ENCODE results near the gene PHTF2.
"Not testable (repeated sequence)": the region's sequence is repeated elsewhere in the genome, so short reads cannot be mapped to it uniquely, and the experiment has no call there.

The PHTF2 gene

DNA sequence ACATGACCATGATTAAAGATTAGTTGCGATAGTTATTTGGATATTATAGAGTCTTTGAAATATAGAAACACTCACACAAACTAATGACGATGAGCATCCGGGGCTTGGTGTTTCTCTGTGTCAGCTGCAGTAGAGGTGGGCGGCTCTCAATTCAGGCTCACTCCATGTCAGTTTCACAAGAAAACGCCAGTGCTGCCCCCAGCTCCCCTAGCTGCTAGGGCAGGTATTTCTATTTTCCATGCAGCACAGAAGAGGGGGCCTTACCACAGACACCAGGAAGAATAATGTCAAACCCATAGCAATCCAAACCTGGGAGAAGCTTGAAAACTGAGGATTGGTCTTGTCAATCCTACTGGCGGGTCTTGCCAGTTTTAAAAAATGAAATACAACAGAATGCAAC is 197.1 kb downstream of the PHTF2 start:
- H3K4me3 ChIP-seq (ENCODE audit: low read length) = no peak overlapping the region
- TF ChIP-seq, protein P1, sequence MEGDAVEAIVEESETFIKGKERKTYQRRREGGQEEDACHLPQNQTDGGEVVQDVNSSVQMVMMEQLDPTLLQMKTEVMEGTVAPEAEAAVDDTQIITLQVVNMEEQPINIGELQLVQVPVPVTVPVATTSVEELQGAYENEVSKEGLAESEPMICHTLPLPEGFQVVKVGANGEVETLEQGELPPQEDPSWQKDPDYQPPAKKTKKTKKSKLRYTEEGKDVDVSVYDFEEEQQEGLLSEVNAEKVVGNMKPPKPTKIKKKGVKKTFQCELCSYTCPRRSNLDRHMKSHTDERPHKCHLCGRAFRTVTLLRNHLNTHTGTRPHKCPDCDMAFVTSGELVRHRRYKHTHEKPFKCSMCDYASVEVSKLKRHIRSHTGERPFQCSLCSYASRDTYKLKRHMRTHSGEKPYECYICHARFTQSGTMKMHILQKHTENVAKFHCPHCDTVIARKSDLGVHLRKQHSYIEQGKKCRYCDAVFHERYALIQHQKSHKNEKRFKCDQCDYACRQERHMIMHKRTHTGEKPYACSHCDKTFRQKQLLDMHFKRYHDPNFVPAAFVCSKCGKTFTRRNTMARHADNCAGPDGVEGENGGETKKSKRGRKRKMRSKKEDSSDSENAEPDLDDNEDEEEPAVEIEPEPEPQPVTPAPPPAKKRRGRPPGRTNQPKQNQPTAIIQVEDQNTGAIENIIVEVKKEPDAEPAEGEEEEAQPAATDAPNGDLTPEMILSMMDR (conservative IDR thresholded peaks at IDR 0.05; ENCODE audit: low read length) = peak; percentile 23; the same call in 1 of the 2 replicates
- no peak for DNase-seq (ENCODE audit: low read depth)

DNA sequence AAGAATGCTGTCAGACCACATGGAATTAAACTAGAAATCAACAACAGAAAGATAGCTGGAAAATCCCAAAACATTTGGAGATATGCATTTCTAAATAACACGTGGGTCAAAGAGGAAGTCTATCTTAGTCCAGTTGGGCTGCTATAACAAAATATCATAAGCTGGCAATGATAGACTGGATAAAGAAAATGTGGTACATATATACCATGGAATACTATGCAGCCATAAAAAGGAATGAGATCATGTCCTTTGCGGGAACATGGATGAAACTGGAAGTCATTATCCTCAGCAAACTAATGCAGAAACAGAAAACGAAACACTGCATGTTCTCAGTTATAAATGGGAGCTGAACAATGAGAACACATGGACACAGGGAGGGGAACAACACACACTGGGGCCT is 200.6 kb downstream of the PHTF2 start:
- H3K4me3 ChIP-seq (ENCODE audit: low read length); DNase-seq (ENCODE audit: low read depth): not testable (repeated sequence)

DNA sequence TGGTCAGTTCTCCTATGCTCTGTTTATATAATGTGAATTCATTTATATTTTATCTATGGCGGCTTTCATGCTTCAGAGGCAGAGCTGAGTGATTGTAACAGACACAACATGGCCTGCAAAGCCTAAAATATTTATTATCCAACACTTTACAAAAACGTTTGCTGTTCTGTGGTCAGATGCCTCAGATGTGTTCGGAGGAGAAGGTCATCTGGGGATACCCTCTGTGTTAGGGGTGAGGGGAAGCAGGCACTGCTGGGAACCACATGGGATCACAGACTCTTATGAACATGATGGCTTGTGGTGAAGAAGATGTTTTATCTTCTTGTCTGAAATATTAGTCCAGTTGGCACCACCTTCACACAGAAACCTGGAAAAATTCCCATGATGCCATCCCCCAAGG is 203.4 kb downstream of the PHTF2 start:
- peak; percentile 43 for DNase-seq (ENCODE audit: low read depth)
- TF ChIP-seq, protein P1 (conservative IDR thresholded peaks at IDR 0.05; ENCODE audit: low read length) = no peak
- H3K4me3 ChIP-seq (ENCODE audit: low read length) = no peak overlapping the region

DNA sequence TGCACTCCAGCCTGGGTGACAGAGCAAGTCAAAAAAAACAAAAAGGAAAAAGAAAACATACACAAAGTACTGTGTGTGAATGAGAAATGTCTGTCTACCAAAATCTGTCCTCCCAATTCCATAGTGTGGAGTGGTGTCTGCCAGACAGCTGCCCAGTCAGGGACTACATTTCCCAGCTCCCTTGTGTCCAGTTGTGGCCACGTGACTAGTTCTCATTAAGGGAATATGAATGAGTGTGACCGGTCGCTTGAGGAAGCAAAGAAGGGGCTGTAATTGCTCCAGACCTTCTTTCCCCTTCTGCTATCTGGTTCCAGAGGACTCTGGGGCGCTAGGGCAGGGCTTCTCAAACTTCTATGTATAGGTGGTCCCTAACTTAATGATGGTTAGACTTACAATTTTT is 204.1 kb downstream of the PHTF2 start:
- DNase-seq (ENCODE audit: low read depth) = no peak
- TF ChIP-seq, protein P1 (conservative IDR thresholded peaks at IDR 0.05; ENCODE audit: low read length) = no peak
- no peak overlapping the region for H3K4me3 ChIP-seq (ENCODE audit: low read length)

DNA sequence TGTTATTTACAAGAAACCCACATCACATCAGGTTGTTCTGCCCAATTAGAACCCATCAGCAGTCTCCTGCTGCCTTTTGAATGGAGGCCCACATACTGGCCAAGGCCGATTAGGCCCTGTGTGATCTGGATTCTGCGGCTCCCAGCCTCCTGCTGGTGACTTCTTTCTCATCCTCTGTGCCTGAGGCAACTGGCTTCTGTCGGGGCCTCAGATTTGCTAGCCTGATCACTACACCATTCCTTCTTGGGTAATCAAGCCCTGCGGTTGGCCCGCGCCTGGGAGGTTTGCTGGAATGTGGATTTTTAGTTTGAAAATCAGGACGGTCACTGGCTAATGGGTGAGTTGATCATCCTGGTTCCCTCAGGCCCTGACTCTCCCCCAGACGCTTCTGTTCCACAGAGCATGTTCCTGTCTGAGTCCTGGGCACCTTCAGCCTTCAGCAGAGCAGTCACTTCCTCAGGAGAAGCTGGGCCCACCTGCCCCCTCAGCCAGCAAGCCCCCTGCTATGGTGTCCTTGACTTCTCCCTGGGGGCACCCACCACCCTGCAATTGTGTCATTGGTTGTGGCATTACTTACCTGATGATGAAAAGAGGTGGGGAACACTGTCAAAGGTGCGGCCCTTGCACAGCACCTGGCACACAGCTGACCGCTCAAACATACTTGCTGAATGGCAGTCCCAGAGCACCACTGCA is 207.6 kb downstream of the PHTF2 start:
- no peak for DNase-seq (ENCODE audit: low read depth)
- H3K4me3 ChIP-seq (ENCODE audit: low read length) = no peak overlapping the region
- TF ChIP-seq, protein P1 (conservative IDR thresholded peaks at IDR 0.05; ENCODE audit: low read length) = no peak
